SKM-1 treated with dmso at 0.1 percent for 144 hours (cell line): Measurements from ENCODE around the gene PGAM2.
"Not testable (repeated sequence)": the region's sequence is repeated elsewhere in the genome, so short reads cannot be mapped to it uniquely, and the experiment has no call there.

Source experiments
- DNase-seq: peaks from one replicate; lab custom pipeline; 2025; ENCODE audit not compliant: unreplicated experiment; lab: John Stamatoyannopoulos, UW

PGAM2 gene

GRCh38 chr7:44033971-44034844 is 31.2 kb downstream of the PGAM2 start:
- DNase-seq, result not testable (repeated sequence)

GRCh38 chr7:44032031-44032430 is 33.3 kb downstream of the PGAM2 start:
- DNase-seq, result not testable (repeated sequence)

DNA sequence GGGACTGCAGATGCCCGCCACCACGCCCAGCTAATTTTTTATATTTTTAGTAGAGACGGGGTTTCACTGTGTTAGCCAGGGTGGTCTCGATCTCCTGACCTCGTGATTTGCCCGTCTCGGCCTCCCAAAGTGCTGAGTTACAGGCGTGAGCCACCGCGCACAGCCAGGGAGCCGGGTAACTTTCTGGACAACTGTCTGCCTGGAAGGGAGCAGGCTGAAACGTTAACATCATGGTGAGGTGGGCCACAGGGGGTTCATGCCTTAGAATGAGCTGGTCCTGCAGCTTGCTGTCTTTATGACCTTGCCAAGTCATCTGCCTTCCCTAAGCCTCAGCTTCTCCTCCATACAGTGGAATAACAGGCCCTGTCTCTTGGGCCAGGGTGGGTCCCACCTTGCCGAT is 34.0 kb downstream of the PGAM2 start:
- not testable (repeated sequence) for DNase-seq

DNA sequence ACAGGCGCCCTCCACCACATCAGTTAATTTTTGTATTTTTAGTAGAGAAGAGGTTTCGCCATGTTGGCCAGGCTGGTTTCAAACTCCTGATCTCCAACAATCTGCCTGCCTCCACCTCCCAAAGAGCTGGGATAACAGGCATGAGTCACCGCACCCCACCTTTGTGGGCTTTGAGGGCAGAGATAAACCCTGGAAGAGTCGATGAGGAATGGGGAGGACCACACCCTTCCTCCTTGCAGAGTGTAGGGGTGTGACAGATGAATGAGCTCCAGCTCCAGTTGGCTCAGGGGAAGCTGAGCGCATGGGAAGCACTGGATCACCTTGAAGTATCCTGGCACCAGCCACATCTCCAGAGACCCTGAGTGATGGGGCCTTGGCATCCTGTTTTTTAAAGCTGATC is 35.3 kb downstream of the PGAM2 start:
- not testable (repeated sequence) for DNase-seq

GRCh38 chr7:44029433-44029832 is 35.9 kb downstream of the PGAM2 start:
- DNase-seq, result not testable (repeated sequence)

DNA sequence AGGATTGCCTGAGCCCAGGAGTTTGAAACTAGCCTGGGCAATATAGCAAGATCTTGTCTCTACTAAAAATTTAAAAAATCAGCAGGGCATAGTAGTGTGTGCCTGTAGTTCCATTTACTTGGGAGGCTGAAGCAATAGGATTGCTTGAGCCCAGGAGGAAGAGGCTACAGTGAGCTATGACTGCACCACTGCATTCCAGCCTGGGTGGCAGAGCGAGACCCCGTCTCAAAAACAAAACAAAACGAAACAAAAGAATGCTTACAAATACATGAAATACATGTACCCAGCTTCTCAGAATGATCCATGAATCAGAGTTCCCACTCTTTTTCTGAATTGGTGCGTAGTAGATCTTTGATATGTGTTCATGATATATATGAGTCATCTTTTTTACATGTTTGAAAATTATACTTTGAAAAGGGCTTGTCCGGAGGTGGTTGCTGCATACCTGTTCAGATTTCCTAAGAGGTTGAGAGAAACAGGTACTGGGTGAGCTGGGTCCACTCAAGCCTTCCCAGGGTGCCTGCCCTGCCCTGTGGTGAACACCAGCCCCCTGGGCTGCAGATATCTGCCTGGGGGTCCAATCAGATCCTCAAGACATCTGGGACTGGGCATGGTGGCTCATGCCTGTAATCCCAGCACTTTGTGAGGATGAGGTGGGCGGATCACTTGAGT is 42.4 kb downstream of the PGAM2 start:
- DNase-seq, result not testable (repeated sequence)

DNA sequence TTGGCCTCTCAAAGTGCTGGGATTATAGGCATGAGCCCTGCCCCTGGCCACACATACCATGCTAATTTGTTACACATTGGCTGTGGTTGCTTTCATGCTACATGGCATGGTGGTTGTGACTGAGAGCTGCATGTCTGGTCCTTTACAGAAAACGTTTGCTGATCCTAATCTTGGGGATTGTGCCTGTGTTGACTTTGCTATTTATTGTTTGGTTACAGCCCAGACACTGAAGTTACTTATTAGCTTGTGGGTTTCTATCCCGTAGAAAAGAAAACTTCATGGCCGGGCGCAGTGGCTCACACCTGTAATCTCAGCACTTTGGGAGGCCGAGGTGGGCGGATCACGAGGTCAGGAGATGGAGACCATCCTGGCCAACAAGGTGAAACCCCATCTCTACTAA is 43.3 kb downstream of the PGAM2 start:
- not testable (repeated sequence) for DNase-seq

DNA sequence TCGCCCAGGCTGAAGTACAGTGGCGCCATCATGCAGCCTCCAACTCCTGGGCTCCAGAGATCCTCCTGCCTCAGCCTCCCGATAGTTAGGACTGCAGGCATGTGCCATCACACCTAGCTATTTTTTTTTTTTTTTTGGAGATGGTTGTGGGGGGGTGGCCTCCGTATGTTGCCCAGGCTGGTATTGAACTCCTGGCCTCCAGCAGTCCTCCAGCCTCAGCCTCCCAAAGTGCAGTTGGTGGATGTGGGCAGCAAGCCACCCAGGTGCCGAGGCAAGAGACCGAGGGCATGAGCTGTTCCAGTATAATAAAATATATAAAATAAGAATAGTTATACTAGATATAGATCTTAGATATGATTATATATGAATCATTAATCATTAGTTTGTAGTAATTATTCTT is 45.5 kb downstream of the PGAM2 start:
- not testable (repeated sequence) for DNase-seq

- DNase-seq, result peak; percentile 88
These were observed 46.2 kb downstream of the PGAM2 start for GRCh38 chr7:44018857-44019807.

DNA sequence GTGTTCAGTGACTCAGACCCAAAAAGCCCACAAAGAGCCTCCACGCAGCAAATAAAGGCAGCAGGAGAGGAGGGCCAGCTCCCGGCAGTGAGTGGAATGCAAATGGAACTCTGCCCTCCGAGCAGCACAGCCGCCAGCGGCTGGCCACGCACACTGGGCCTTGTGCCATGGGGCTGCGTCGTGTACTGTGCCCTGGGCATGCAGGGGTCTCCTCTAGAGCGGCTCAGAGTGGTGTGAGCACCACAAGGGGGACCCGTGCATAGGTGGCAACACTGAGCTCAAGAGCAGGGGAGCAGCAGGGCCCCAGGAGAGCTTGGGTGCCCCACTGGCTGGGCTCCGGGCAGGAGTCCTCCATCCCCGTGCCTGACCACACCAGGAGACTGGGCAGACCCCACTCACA is 50.3 kb downstream of the PGAM2 start:
- DNase-seq, result not testable (repeated sequence)
